Ascending aorta (tissue), 2 donors: ENCODE results near the gene KRTAP2-4. TPM values are rescaled to one million over a fixed set of nuclear protein-coding genes. Genes with fewer than 3 reads are reported as not detected.
"Not testable (repeated sequence)": the region's sequence is repeated elsewhere in the genome, so short reads cannot be mapped to it uniquely, and the experiment has no call there.

Experiments used
- DNase-seq, 2 donors: peaks; one replicate each; pipeline ENCODE4 v3.0.0-alpha.2; 2019; ENCODE audit warnings: low spot score in 2 of 2
- H3K27ac ChIP-seq, 2 donors: fragments of 200-600 bp; sonication (generic); one replicate each; pipeline ENCODE4 v1.5.1; 2016 to 2017; ENCODE audit warnings: mild to moderate bottlenecking in 1 of 2
- H3K27me3 ChIP-seq: fragments of 200-600 bp; sonication (generic); one replicate; pipeline ENCODE4 v1.5.1; 2017
- H3K36me3 ChIP-seq, 2 donors: fragments of 200-600 bp; sonication (generic); one replicate each; pipeline ENCODE4 v1.5.1; 2016
- H3K4me1 ChIP-seq, 2 donors: fragments of 200-600 bp; sonication (generic); one replicate each; pipeline ENCODE4 v1.5.1; 2016 to 2017; ENCODE audit warnings: mild to moderate bottlenecking in 1 of 2
- H3K4me3 ChIP-seq, 2 donors: fragments of 200-600 bp; sonication (generic); one replicate each; pipeline ENCODE4 v1.5.1; 2016 to 2017; ENCODE audit warnings: mild to moderate bottlenecking in 1 of 2
- H3K9me3 ChIP-seq, 2 donors: fragments of 200-600 bp; sonication (generic); one replicate each; pipeline ENCODE4 v1.5.1; 2016
- CTCF ChIP-seq, 3 experiments: fragments of 200-600 bp in 2 of 3; fragments of 450-650 bp in 1 of 3; sonication (generic) in 2 of 3; IDR thresholded peaks; one replicate each; pipeline ENCODE4 v1.5.1; 2016 to 2019; ENCODE audit warnings: antibody characterized with exemption in 3 of 3, mild to moderate bottlenecking in 1 of 3, moderate library complexity in 1 of 3
- intact Hi-C: fragments of 100-400 bp; cut with DNase I; formaldehyde crosslinking; loops from one replicate; pipeline ENCODE4 v1.15.1; 2023
- total RNA-seq: library from RNA; depleted of rRNA; stranded (reverse); fragments of >200 nt; gene quantifications from one replicate; pipeline ENCODE4 v1.1.0, GENCODE V29; 2016

KRTAP2-4 gene
- total RNA-seq, 1 donor from 2014 or later = not detected

GRCh38 chr17:41103896-41104295 is 38.2 kb upstream of the KRTAP2-4 start:
- Histone ChIP-seq H3K36me3 (no peaks in the 10 kb centered on the region), H3K4me1 (no peaks in the 10 kb centered on the region), H3K9me3 (no peaks in the 10 kb centered on the region), H3K4me3 (no peak overlapping the region), H3K27ac (no peak overlapping the region), H3K27me3 (no peaks in the 10 kb centered on the region)
- no peak for TF ChIP-seq CTCF (IDR thresholded peaks at IDR 0.05)
- no peak for DNase-seq
- intact Hi-C loops = no loop called here

- H3K36me3 ChIP-seq = no peaks in the 10 kb centered on the region
- no peaks in the 10 kb centered on the region for H3K4me1 ChIP-seq
- no peaks in the 10 kb centered on the region for H3K9me3 ChIP-seq
- no peak for DNase-seq
- no peak within 1 kb of the TSS for H3K4me3 ChIP-seq
- TF ChIP-seq CTCF (IDR thresholded peaks at IDR 0.05) = no peak
- no peaks in the 10 kb centered on the region for H3K27me3 ChIP-seq
- intact Hi-C loops = no loop called here
- no peak within 1 kb of the TSS for H3K27ac ChIP-seq
These were observed 36.0 kb upstream of the KRTAP2-4 start, which contains the start of gene KRTAP4-16 for GRCh38 chr17:41101586-41102259. Gene KRTAP4-16 (minus strand): TSS chr17:41102209. CDS start chr17:41102209, 0 bp downstream.

- H3K27me3 ChIP-seq, H3K36me3 ChIP-seq, H3K27ac ChIP-seq, intact Hi-C loops, H3K9me3 ChIP-seq, DNase-seq, H3K4me3 ChIP-seq, H3K4me1 ChIP-seq: not testable (repeated sequence)
These were observed 34.2 kb upstream of the KRTAP2-4 start for GRCh38 chr17:41099682-41100480.

GRCh38 chr17:41098481-41098880 is 32.8 kb upstream of the KRTAP2-4 start:
- Histone ChIP-seq H3K27me3 (no peaks in the 10 kb centered on the region), H3K9me3 (no peaks in the 10 kb centered on the region), H3K27ac (no peak overlapping the region), H3K4me1 (no peaks in the 10 kb centered on the region), H3K4me3 (no peak overlapping the region), H3K36me3 (no peaks in the 10 kb centered on the region)
- TF ChIP-seq CTCF (IDR thresholded peaks at IDR 0.05) = no peak
- no peak for DNase-seq
- intact Hi-C loops = no loop called here

GRCh38 chr17:41098042-41098441 is 32.4 kb upstream of the KRTAP2-4 start, which contains the start of gene KRTAP4-8:
Gene KRTAP4-8 (minus strand): TSS chr17:41098142. CDS start chr17:41098084, 58 bp downstream.
- TF ChIP-seq CTCF (IDR thresholded peaks at IDR 0.05) = no peak
- no peaks in the 10 kb centered on the region for H3K9me3 ChIP-seq
- H3K36me3 ChIP-seq = no peaks in the 10 kb centered on the region
- H3K27ac ChIP-seq = no peak within 1 kb of the TSS
- no peak for DNase-seq
- H3K4me3 ChIP-seq = no peak within 1 kb of the TSS
- H3K4me1 ChIP-seq = no peaks in the 10 kb centered on the region
- intact Hi-C loops = no loop called here
- H3K27me3 ChIP-seq = no peaks in the 10 kb centered on the region

GRCh38 chr17:41096055-41096454 is 30.4 kb upstream of the KRTAP2-4 start:
- Histone ChIP-seq H3K4me1 (no peaks in the 10 kb centered on the region), H3K27me3 (no peaks in the 10 kb centered on the region), H3K4me3 (no peak overlapping the region), H3K27ac (no peak overlapping the region), H3K36me3 (no peaks in the 10 kb centered on the region), H3K9me3 (no peaks in the 10 kb centered on the region)
- DNase-seq = no peak
- intact Hi-C loops = no loop called here
- TF ChIP-seq CTCF (IDR thresholded peaks at IDR 0.05) = no peak

- H3K36me3 ChIP-seq, H3K27ac ChIP-seq, H3K4me3 ChIP-seq, DNase-seq, intact Hi-C loops, H3K4me1 ChIP-seq, H3K27me3 ChIP-seq, H3K9me3 ChIP-seq: not testable (repeated sequence)
These were observed 23.2 kb upstream of the KRTAP2-4 start for GRCh38 chr17:41088760-41089352.

- H3K36me3 ChIP-seq, H3K27me3 ChIP-seq, intact Hi-C loops, H3K27ac ChIP-seq, DNase-seq, H3K4me3 ChIP-seq, H3K9me3 ChIP-seq, H3K4me1 ChIP-seq: not testable (repeated sequence)
These were observed 18.6 kb upstream of the KRTAP2-4 start, which contains the start of gene KRTAP4-7 for GRCh38 chr17:41084100-41084856. Gene KRTAP4-7 (plus strand): TSS chr17:41084150. CDS start chr17:41084207, 57 bp downstream.
